ENCODE data around the gene NCKAP5.

GRCh38 chr2:132798341-132798740 lies 769.9 kb downstream of the NCKAP5 start:
- TF ChIP-seq CTCF (IDR thresholded peaks at IDR 0.05; ENCODE audit: borderline replicate concordance, extremely low read depth, low read length, poor library complexity, severe bottlenecking): no peak
- TF ChIP-seq EZH2 (IDR thresholded peaks at IDR 0.05; ENCODE audit: borderline replicate concordance, low read depth, low read length, severe bottlenecking): no peak

All from DND-41 (cell line).